T-cell (primary cell): ENCODE data around the gene SFRP4. TPM values are rescaled to one million over a fixed set of nuclear protein-coding genes. Genes with fewer than 3 reads are reported as not detected.
"Not testable (repeated sequence)": the region's sequence is repeated elsewhere in the genome, so short reads cannot be mapped to it uniquely, and the experiment has no call there.

Experiments
- ATAC-seq, 4 experiments: fragments of 200-7000 bp in 3 of 4; fragments of 150-1000 bp in 1 of 4; cut with Tn5 transposase; replicated peaks in 1 of 4; 1 replicate in 3 of 4; 2 replicates in 1 of 4; pipeline ENCODE4 v1.10.0; 2021; ENCODE audit warnings: moderate library complexity in 3 of 4, mild to moderate bottlenecking in 2 of 4, moderate number of reproducible peaks in 1 of 4
- CTCF ChIA-PET, 2 donors: fragments of 300-600 bp; sonication (Branson Sonifier 250); formaldehyde crosslinking; loops; one replicate each; lab custom pipeline; 2022; ENCODE audit warnings: antibody characterized with exemption in 2 of 2; lab: Charles Lee
- POLR2A ChIA-PET, 2 donors: fragments of 300-600 bp; sonication (Branson Sonifier 250); formaldehyde crosslinking; loops; one replicate each; lab custom pipeline; 2022; ENCODE audit warnings: antibody characterized with exemption in 2 of 2; lab: Charles Lee
- DNase-seq, 35 experiments: peaks; one replicate each; pipeline versions ENCODE4 v3.0.0 to v3.0.0-alpha.2; 2013 to 2023
- H3K27ac ChIP-seq: one replicate; pipeline ENCODE4 v1.5.1; 2013; ENCODE audit warnings: low read length
- H3K27me3 ChIP-seq, 2 experiments: replicated peaks in 1 of 2; 1 replicate in 1 of 2; 2 replicates in 1 of 2; pipeline versions ENCODE4 v1.6.1 to v1.7.0; 2013; ENCODE audit warnings: low read length in 1 of 2, mixed read lengths in 1 of 2; ENCODE audit not compliant: control insufficient read depth in 2 of 2, insufficient read depth in 2 of 2; ENCODE audit errors: extremely low read depth in 1 of 2
- H3K36me3 ChIP-seq, 2 donors: 1 replicate in 1 of 2; 2 replicates in 1 of 2; pipeline versions ENCODE4 v1.6.1 to v1.7.0; 2013; ENCODE audit warnings: low read length in 1 of 2; ENCODE audit not compliant: control insufficient read depth in 2 of 2, insufficient read depth in 1 of 2; ENCODE audit errors: extremely low read depth in 1 of 2
- H3K4me1 ChIP-seq, 2 experiments: 1 replicate in 1 of 2; 2 replicates in 1 of 2; pipeline versions ENCODE4 v1.6.1 to v1.7.0; 2013; ENCODE audit warnings: low read length in 2 of 2, mixed read lengths in 1 of 2; ENCODE audit not compliant: insufficient read depth in 2 of 2, control insufficient read depth in 1 of 2; ENCODE audit errors: extremely low read depth in 1 of 2
- H3K4me3 ChIP-seq, 2 donors: 1 replicate in 1 of 2; 2 replicates in 1 of 2; pipeline versions ENCODE4 v1.5.1 to v1.7.0; 2013; ENCODE audit warnings: mild to moderate bottlenecking in 2 of 2, low read length in 1 of 2, moderate library complexity in 1 of 2; ENCODE audit not compliant: control insufficient read depth in 1 of 2; ENCODE audit errors: extremely low read depth in 1 of 2
- H3K9me3 ChIP-seq: 2 replicates; pipeline ENCODE4 v1.7.0; 2013
- H3K27ac Mint-ChIP-seq, 2 donors: one replicate each; pipeline ENCODE4 v1.8.0; 2020 to 2021; ENCODE audit warnings: mild to moderate bottlenecking in 2 of 2, mixed read lengths in 2 of 2
- H3K27me3 Mint-ChIP-seq, 2 donors: one replicate each; pipeline ENCODE4 v1.8.0; 2021 to 2022; ENCODE audit warnings: mixed read lengths in 2 of 2
- H3K36me3 Mint-ChIP-seq: one replicate; pipeline ENCODE4 v1.8.0; 2021; ENCODE audit warnings: mixed read lengths
- H3K4me1 Mint-ChIP-seq, 3 donors: one replicate each; pipeline ENCODE4 v1.8.0; 2020 to 2022; ENCODE audit warnings: mixed read lengths in 3 of 3, mild to moderate bottlenecking in 1 of 3
- H3K4me3 Mint-ChIP-seq, 3 donors: one replicate each; pipeline ENCODE4 v1.8.0; 2020 to 2022; ENCODE audit warnings: mild to moderate bottlenecking in 3 of 3, mixed read lengths in 3 of 3, moderate library complexity in 3 of 3
- H3K9me3 Mint-ChIP-seq, 3 donors: one replicate each; pipeline ENCODE4 v1.8.0; 2020 to 2022; ENCODE audit warnings: mixed read lengths in 3 of 3
- WGBS: methylation state at CpG from one replicate; pipeline ENCODE4 v1.1.5; 2013; ENCODE audit warnings: missing lambda C conversion rate; ENCODE audit not compliant: insufficient coverage; 5-methylcytosine and 5-hydroxymethylcytosine counted together
- total RNA-seq, 35 experiments: library from RNA in 6 of 35; stranded (reverse) in 6 of 35; fragments of 120-200 nt in 1 of 35; gene quantifications; one replicate each; pipeline versions ENCODE4 v1.2.1 to v1.2.4 and lab custom pipeline; 2013 to 2026

The SFRP4 gene
- total RNA-seq, 5 donors from 2014 or later (not counting 1 experiment from before 2014, with no cell fraction given), result 0.16 TPM; not detected in 4

GRCh38 chr7:37954217-37954616 is 37.6 kb upstream of the SFRP4 start:
- CTCF ChIA-PET, DNase-seq, H3K27me3 ChIP-seq, H3K4me1 Mint-ChIP-seq, H3K4me3 ChIP-seq, H3K4me3 Mint-ChIP-seq, ATAC-seq, POLR2A ChIA-PET, H3K27ac Mint-ChIP-seq, H3K9me3 ChIP-seq, H3K4me1 ChIP-seq, H3K27ac ChIP-seq, H3K36me3 ChIP-seq, H3K9me3 Mint-ChIP-seq, H3K27me3 Mint-ChIP-seq, H3K36me3 Mint-ChIP-seq: not testable (repeated sequence)
- WGBS, result no CpG with 5 or more reads among the region's 1 CpG

- Mint-ChIP-seq H3K36me3 (no peaks in the 10 kb centered on the region), H3K27ac (no peak overlapping the region), H3K4me3 (no peak overlapping the region), H3K9me3 (no peaks in the 10 kb centered on the region), H3K4me1 (peaks cover 0 to 4% (median 0%) of the 10 kb centered on the region in 3 donors), H3K27me3 (peaks cover 2 to 4% of the 10 kb centered on the region in 2 donors)
- WGBS, result 29% methylated on average over 2 of the region's 2 CpGs
- peaks cover 0 to 2% of the 10 kb centered on the region in 2 experiments for H3K4me1 ChIP-seq
- DNase-seq (no peak), ATAC-seq (no peak)
- H3K4me3 ChIP-seq, result no peak overlapping the region
- ChIA-PET POLR2A (no interaction called here), CTCF (no interaction called here)
- H3K27me3 ChIP-seq, result peaks cover 0 to 3% of the 10 kb centered on the region in 2 experiments
- peaks cover 0 to 2% of the 10 kb centered on the region in 2 donors for H3K36me3 ChIP-seq
- no peak overlapping the region for H3K27ac ChIP-seq
- H3K9me3 ChIP-seq, result no peaks in the 10 kb centered on the region
Measured at GRCh38 chr7:37952240-37952639, 35.6 kb upstream of the SFRP4 start.

DNA sequence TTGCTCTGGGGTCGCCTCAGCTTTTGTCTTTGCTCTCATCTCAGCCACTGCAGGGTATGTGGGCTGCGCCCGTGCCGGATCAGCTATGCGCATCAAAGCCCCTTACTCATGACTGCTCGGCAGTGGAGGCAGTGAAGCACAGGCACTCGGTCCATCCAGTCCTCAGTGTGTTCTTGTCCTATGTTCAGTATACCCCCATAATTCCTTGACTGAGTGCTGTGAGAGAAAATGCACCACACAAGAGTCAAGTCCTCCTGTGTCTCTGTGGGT is 31.3 kb upstream of the SFRP4 start:
- POLR2A ChIA-PET, result no interaction called here
- Histone ChIP-seq H3K36me3 (peaks cover 0 to 2% of the 10 kb centered on the region in 2 donors), H3K4me1 (peaks cover 0 to 2% of the 10 kb centered on the region in 2 experiments), H3K4me3 (no peak overlapping the region), H3K27ac (no peak overlapping the region), H3K27me3 (peaks cover 0 to 7% of the 10 kb centered on the region in 2 experiments), H3K9me3 (no peaks in the 10 kb centered on the region)
- no peak overlapping the region for H3K4me3 Mint-ChIP-seq
- CTCF ChIA-PET, result no interaction called here
- H3K4me1 Mint-ChIP-seq, result peaks cover 0 to 4% (median 0%) of the 10 kb centered on the region in 3 donors
- ATAC-seq (no peak), DNase-seq (no peak)
- H3K27me3 Mint-ChIP-seq, result peaks cover 0 to 3% of the 10 kb centered on the region in 2 donors
- no peaks in the 10 kb centered on the region for H3K36me3 Mint-ChIP-seq
- 95% methylated on average over 7 of the region's 7 CpGs for WGBS
- peaks cover 0 to 5% (median 0%) of the 10 kb centered on the region in 3 donors for H3K9me3 Mint-ChIP-seq
- no peak overlapping the region for H3K27ac Mint-ChIP-seq

GRCh38 chr7:37947138-37947940 is 30.7 kb upstream of the SFRP4 start:
- ChIA-PET POLR2A (no interaction called here), CTCF (no interaction called here)
- Mint-ChIP-seq H3K36me3 (no peaks in the 10 kb centered on the region), H3K27ac (no peak overlapping the region), H3K4me3 (no peak overlapping the region), H3K9me3 (peaks cover 0 to 5% (median 0%) of the 10 kb centered on the region in 3 donors), H3K4me1 (peaks cover 0 to 4% (median 0%) of the 10 kb centered on the region in 3 donors), H3K27me3 (peaks cover 0 to 3% of the 10 kb centered on the region in 2 donors)
- 100% methylated on average over 1 of the region's 7 CpGs for WGBS
- Histone ChIP-seq H3K36me3 (peaks cover 0 to 2% of the 10 kb centered on the region in 2 donors), H3K9me3 (no peaks in the 10 kb centered on the region), H3K4me3 (no peak overlapping the region), H3K27me3 (peaks cover 0 to 7% of the 10 kb centered on the region in 2 experiments), H3K27ac (no peak overlapping the region), H3K4me1 (peaks cover 0 to 2% of the 10 kb centered on the region in 2 experiments)
- DNase-seq, result no peak
- no peak for ATAC-seq

DNA sequence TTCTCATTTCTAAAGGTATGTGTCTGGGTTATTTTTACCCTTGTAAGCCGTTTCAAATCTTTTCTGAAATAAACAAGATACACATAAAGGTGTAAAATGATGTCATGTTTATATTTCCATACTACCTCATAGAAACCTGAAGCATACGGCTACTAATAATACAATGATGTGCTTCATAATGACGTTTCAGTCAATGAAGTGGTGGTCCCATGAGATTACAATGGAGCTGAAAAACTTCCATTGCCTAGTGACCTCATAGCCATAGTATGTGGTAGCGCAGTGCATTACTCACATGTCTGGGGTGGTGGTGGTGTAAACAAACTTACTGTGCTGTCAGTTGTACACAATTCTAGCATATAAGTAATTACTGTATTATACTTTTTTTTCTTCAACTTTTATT is 28.7 kb upstream of the SFRP4 start:
- no peak for ATAC-seq

GRCh38 chr7:37944737-37945054 is 28.1 kb upstream of the SFRP4 start:
- H3K36me3 ChIP-seq, result no peaks in the 10 kb centered on the region
- H3K9me3 ChIP-seq, result no peaks in the 10 kb centered on the region
- WGBS, result no CpG with 5 or more reads among the region's 2 CpGs
- Mint-ChIP-seq H3K27me3 (peaks cover 0 to 3% of the 10 kb centered on the region in 2 donors), H3K9me3 (peaks cover 0 to 5% (median 0%) of the 10 kb centered on the region in 3 donors), H3K4me1 (no peaks in the 10 kb centered on the region), H3K4me3 (no peak overlapping the region), H3K27ac (no peak overlapping the region), H3K36me3 (no peaks in the 10 kb centered on the region)
- DNase-seq (no peak), ATAC-seq (no peak)
- H3K27ac ChIP-seq, result no peak overlapping the region
- no peak overlapping the region for H3K4me3 ChIP-seq
- POLR2A ChIA-PET, result no interaction called here
- no peaks in the 10 kb centered on the region for H3K4me1 ChIP-seq
- H3K27me3 ChIP-seq, result peaks cover 0 to 4% of the 10 kb centered on the region in 2 experiments
- CTCF ChIA-PET, result no interaction called here

More for the DNA sequence above, 28.7 kb upstream of the SFRP4 start:
- DNase-seq, result no peak
- ChIA-PET CTCF (no interaction called here), POLR2A (no interaction called here)
- Mint-ChIP-seq H3K36me3 (no peaks in the 10 kb centered on the region), H3K4me1 (no peaks in the 10 kb centered on the region), H3K9me3 (peaks cover 0 to 5% (median 0%) of the 10 kb centered on the region in 3 donors), H3K27me3 (peaks cover 0 to 3% of the 10 kb centered on the region in 2 donors), H3K4me3 (no peak overlapping the region), H3K27ac (no peak overlapping the region)
- H3K27me3 ChIP-seq, result peaks cover 0 to 4% of the 10 kb centered on the region in 2 experiments
- no peaks in the 10 kb centered on the region for H3K9me3 ChIP-seq
- no peak overlapping the region for H3K4me3 ChIP-seq
- no peak overlapping the region for H3K27ac ChIP-seq
- no peaks in the 10 kb centered on the region for H3K4me1 ChIP-seq
- peaks cover 0 to 2% of the 10 kb centered on the region in 2 donors for H3K36me3 ChIP-seq
- no CpG with 5 or more reads among the region's 4 CpGs for WGBS
